WTC11 (cell line): Measurements from ENCODE around the gene SMARCA2.

ENCODE experiments used
- CTCF ChIP-seq: fragments of 200-600 bp; IDR thresholded peaks from 2 replicates; pipeline ENCODE4 v1.8.0; 2022; ENCODE audit warnings: antibody characterized with exemption
- NFYB ChIP-seq: sonication (generic); formaldehyde crosslinking; conservative IDR thresholded peaks from 2 replicates; pipeline ENCODE4 v1.8.0; 2022; ENCODE audit warnings: low read depth, missing genetic modification reagents

- TF ChIP-seq CTCF = no peak
- no peak for TF ChIP-seq NFYB (CRISPR knock-in tag)
Measured at GRCh38 chr9:2120926-2121689, 106.0 kb downstream of the SMARCA2 start.
